ENCODE measurements around the gene SMIM23.

The SMIM23 gene

DNA sequence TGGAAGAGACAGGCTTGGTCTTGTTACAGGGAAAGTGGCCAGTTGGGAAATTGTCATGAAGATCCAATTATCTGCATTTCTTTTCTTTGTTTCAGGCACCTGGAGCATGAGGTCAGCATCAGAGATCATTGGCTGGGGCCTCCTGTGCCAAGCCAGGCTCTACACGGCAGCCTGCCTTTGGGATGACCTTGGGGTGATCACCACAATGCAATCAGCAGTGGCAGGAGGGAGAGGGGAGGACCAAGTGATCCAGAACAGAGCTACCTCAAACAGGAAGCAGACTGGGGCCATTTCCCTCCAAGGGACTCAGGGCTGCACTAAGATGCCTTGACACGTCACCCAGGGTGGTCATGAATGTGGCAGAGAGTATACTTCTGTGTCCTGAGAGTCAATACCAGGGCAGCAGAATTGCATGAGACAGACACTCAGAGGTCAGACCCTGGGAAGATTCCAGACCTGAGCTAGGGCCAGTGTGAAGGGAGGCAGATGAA, 8.9 kb downstream of the SMIM23 start:
- no peaks in the 10 kb centered on the region for H3K9me2 ChIP-seq (ENCODE audit: low read depth, low read length)
- no peak overlapping the region for H3K4me3 ChIP-seq (ENCODE audit: low read depth, low read length, poor library complexity, severe bottlenecking)
- no peaks in the 10 kb centered on the region for H3K36me3 ChIP-seq (ENCODE audit: insufficient read depth, low read length)
- no peaks in the 10 kb centered on the region for H3K4me1 ChIP-seq (ENCODE audit: insufficient read depth, low read length, severe bottlenecking)
- no peaks in the 10 kb centered on the region for H3K9me3 ChIP-seq (ENCODE audit: low read length)
- H3K79me2 ChIP-seq (ENCODE audit: insufficient read depth, low read length): no peaks in the 10 kb centered on the region
- H3K27me3 ChIP-seq (ENCODE audit: insufficient read depth, low read length): 0 out of 2 replicates have a peak, but pooled peaks cover 6% of the 10 kb centered on the region
- H3K27ac ChIP-seq (ENCODE audit: low read depth, low read length, poor library complexity, severe bottlenecking): no peak overlapping the region
- no peak overlapping the region for H3K9ac ChIP-seq (ENCODE audit: low read length)
- no peaks in the 10 kb centered on the region for H3F3A ChIP-seq (ENCODE audit: insufficient read depth, low read length)
- no peak for TF ChIP-seq EZH2 (IDR thresholded peaks at IDR 0.05; ENCODE audit: borderline replicate concordance, low read length)
- TF ChIP-seq, protein P1, sequence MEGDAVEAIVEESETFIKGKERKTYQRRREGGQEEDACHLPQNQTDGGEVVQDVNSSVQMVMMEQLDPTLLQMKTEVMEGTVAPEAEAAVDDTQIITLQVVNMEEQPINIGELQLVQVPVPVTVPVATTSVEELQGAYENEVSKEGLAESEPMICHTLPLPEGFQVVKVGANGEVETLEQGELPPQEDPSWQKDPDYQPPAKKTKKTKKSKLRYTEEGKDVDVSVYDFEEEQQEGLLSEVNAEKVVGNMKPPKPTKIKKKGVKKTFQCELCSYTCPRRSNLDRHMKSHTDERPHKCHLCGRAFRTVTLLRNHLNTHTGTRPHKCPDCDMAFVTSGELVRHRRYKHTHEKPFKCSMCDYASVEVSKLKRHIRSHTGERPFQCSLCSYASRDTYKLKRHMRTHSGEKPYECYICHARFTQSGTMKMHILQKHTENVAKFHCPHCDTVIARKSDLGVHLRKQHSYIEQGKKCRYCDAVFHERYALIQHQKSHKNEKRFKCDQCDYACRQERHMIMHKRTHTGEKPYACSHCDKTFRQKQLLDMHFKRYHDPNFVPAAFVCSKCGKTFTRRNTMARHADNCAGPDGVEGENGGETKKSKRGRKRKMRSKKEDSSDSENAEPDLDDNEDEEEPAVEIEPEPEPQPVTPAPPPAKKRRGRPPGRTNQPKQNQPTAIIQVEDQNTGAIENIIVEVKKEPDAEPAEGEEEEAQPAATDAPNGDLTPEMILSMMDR (IDR thresholded peaks at IDR 0.05; ENCODE audit: low read length): no peak
- H2AFZ ChIP-seq (ENCODE audit: low read length): no peak overlapping the region
- H4K20me1 ChIP-seq (ENCODE audit: insufficient read depth, low read length): no peaks in the 10 kb centered on the region
- no peak overlapping the region for H3K4me2 ChIP-seq (ENCODE audit: low read length)

DNA sequence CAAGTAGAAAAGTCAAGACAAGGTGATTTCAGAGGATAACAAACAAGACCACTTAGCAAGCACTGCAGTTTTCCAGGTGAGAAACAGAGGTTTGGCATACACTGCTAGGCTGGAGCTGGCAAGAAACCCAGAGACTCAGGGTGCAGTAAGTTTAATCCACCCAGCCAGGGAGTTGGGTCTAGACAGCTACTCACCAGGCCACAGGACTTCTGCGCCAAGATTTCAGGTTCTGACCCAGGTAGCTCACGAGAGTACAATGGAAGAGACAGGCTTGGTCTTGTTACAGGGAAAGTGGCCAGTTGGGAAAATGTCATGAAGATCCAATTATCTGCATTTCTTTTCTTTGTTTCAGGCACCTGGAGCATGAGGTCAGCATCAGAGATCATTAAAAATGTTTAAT, 9.8 kb downstream of the SMIM23 start:
- H3K9me2 ChIP-seq (ENCODE audit: low read depth, low read length): no peaks in the 10 kb centered on the region
- 0 out of 2 replicates have a peak, but pooled peaks cover 6% of the 10 kb centered on the region for H3K27me3 ChIP-seq (ENCODE audit: insufficient read depth, low read length)
- no peaks in the 10 kb centered on the region for H3K79me2 ChIP-seq (ENCODE audit: insufficient read depth, low read length)
- H4K20me1 ChIP-seq (ENCODE audit: insufficient read depth, low read length): no peaks in the 10 kb centered on the region
- no peak overlapping the region for H3K27ac ChIP-seq (ENCODE audit: low read depth, low read length, poor library complexity, severe bottlenecking)
- TF ChIP-seq EZH2 (IDR thresholded peaks at IDR 0.05; ENCODE audit: borderline replicate concordance, low read length): no peak
- TF ChIP-seq, protein P1 (IDR thresholded peaks at IDR 0.05; ENCODE audit: low read length): no peak
- H3K4me3 ChIP-seq (ENCODE audit: low read depth, low read length, poor library complexity, severe bottlenecking): no peak overlapping the region
- no peaks in the 10 kb centered on the region for H3K36me3 ChIP-seq (ENCODE audit: insufficient read depth, low read length)
- H3K4me2 ChIP-seq (ENCODE audit: low read length): no peak overlapping the region
- no peaks in the 10 kb centered on the region for H3K4me1 ChIP-seq (ENCODE audit: insufficient read depth, low read length, severe bottlenecking)
- no peaks in the 10 kb centered on the region for H3F3A ChIP-seq (ENCODE audit: insufficient read depth, low read length)
- H3K9ac ChIP-seq (ENCODE audit: low read length): no peak overlapping the region
- no peaks in the 10 kb centered on the region for H3K9me3 ChIP-seq (ENCODE audit: low read length)
- H2AFZ ChIP-seq (ENCODE audit: low read length): no peak overlapping the region

DNA sequence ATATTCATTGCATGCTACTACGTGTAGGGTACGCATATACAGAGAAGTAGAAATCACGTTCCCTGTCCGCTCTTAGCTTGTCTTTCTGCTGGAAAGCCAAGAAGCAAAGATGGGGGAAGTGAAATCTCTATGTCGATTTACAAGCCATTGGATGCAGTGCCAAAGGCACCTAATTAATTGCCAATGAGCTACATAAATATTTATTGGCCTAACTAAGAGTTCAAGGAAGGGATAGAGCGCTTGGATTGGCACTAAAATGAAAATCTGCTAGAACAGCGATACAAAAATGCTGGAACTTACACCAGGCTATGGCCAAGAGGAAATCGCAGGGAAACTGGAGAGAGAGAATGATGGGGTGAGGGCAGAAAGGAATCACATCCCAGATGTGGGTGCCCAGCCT, 10.8 kb downstream of the SMIM23 start:
- Histone ChIP-seq H3K79me2 (ENCODE audit: insufficient read depth, low read length) (no peaks in the 10 kb centered on the region), H3K4me3 (ENCODE audit: low read depth, low read length, poor library complexity, severe bottlenecking) (no peak overlapping the region), H3K27me3 (ENCODE audit: insufficient read depth, low read length) (no peaks in the 10 kb centered on the region), H3K4me2 (ENCODE audit: low read length) (no peak overlapping the region), H3K9ac (ENCODE audit: low read length) (no peak overlapping the region), H2AFZ (ENCODE audit: low read length) (no peak overlapping the region), H3K9me3 (ENCODE audit: low read length) (no peaks in the 10 kb centered on the region), H3K9me2 (ENCODE audit: low read depth, low read length) (no peaks in the 10 kb centered on the region), H3F3A (ENCODE audit: insufficient read depth, low read length) (no peaks in the 10 kb centered on the region), H3K27ac (ENCODE audit: low read depth, low read length, poor library complexity, severe bottlenecking) (no peak overlapping the region), H3K36me3 (ENCODE audit: insufficient read depth, low read length) (no peaks in the 10 kb centered on the region), H3K4me1 (ENCODE audit: insufficient read depth, low read length, severe bottlenecking) (no peaks in the 10 kb centered on the region), H4K20me1 (ENCODE audit: insufficient read depth, low read length) (no peaks in the 10 kb centered on the region)
- TF ChIP-seq, protein P1 (IDR thresholded peaks at IDR 0.05; ENCODE audit: low read length): no peak
- no peak for TF ChIP-seq EZH2 (IDR thresholded peaks at IDR 0.05; ENCODE audit: borderline replicate concordance, low read length)
